D721Med (cell line): ENCODE data around the gene TTC12.

Experiments used
- DNase-seq: peaks from one replicate; pipeline ENCODE4 v3.0.0; 2011; ENCODE audit warnings: low spot score; ENCODE audit not compliant: insufficient read length
- FAIRE-seq: peaks from 2 replicates; lab custom pipeline; 2011; peaks lifted over from hg19 to GRCh38; lab: Jason Lieb, UNC
- TF ChIP-seq, protein P1 (sequence below): IDR thresholded peaks from 2 replicates; pipeline ENCODE4 v1.5.1; 2012; ENCODE audit warnings: mild to moderate bottlenecking, control low read depth; ENCODE audit not compliant: insufficient read depth; ENCODE audit errors: missing control alignments

TTC12 gene

DNA sequence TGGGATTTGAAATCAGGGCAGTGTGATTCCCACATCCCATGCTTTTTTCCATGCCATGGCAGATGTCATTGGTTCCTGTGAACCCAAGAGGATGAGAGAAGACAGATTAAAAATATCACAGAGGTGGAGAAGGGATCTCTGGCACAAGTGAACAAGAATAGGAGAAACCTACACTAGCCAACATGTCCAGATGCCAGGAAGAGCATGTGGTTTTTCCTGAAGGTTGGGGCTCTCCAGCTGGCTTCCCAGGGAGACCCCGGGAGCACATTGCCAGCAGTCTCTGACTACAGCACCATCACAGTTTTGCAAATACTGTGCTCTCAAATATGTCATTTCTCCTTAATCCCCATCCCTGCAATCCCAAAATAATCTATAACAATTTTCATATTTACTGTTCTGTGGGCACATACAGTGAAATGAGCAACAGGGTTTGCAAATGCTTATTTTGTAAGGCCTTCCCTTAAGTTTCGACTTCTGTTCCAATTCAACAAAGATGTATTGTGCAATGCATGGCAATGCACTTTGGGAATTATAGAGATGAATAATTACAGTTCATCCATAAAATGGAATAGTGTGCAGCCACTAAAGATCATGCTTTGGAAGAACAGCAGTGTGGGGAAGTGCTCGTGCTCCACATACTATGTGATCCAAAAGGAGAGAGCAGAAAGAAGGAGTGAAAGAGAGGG, 78.0 kb downstream of the TTC12 start:
- FAIRE-seq (no peak), DNase-seq (no peak)
- TF ChIP-seq, protein P1, sequence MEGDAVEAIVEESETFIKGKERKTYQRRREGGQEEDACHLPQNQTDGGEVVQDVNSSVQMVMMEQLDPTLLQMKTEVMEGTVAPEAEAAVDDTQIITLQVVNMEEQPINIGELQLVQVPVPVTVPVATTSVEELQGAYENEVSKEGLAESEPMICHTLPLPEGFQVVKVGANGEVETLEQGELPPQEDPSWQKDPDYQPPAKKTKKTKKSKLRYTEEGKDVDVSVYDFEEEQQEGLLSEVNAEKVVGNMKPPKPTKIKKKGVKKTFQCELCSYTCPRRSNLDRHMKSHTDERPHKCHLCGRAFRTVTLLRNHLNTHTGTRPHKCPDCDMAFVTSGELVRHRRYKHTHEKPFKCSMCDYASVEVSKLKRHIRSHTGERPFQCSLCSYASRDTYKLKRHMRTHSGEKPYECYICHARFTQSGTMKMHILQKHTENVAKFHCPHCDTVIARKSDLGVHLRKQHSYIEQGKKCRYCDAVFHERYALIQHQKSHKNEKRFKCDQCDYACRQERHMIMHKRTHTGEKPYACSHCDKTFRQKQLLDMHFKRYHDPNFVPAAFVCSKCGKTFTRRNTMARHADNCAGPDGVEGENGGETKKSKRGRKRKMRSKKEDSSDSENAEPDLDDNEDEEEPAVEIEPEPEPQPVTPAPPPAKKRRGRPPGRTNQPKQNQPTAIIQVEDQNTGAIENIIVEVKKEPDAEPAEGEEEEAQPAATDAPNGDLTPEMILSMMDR = no peak

DNA sequence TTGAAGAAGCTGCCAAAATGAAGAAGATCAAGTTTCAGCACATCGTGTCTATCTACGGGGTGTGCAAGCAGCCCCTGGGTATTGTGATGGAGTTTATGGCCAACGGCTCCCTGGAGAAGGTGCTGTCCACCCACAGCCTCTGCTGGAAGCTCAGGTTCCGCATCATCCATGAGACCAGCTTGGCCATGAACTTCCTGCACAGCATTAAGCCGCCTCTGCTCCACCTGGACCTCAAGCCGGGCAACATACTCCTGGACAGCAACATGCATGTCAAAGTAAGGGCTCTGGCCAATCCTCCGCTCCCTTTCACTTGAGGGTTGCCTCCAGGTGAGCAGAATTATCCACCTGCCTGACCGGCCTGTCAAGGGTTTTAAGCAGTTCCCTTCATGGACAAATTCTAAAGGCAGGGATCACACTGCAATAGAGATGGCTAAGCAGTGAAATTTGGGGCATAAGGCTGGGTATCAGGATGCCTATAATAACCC, 79.2 kb downstream of the TTC12 start:
- TF ChIP-seq, protein P1 = no peak
- DNase-seq (no peak), FAIRE-seq (no peak)

DNA sequence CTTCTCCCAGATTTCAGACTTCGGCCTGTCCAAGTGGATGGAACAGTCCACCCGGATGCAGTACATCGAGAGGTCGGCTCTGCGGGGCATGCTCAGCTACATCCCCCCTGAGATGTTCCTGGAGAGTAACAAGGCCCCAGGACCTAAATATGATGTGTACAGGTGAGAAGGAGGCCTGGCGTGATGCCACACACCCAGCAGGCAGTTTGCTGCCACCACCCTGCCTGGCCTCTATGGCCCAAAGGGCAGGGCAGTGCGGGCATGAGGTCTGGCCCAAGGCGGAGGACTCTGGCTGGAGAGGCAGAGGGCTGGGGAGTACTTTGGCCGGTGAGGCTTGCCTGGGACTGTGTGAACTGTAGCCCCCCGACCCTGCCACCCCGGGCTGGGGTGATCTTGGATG, 80.5 kb downstream of the TTC12 start:
- DNase-seq (no peak), FAIRE-seq (no peak)
- TF ChIP-seq, protein P1 = no peak

DNA sequence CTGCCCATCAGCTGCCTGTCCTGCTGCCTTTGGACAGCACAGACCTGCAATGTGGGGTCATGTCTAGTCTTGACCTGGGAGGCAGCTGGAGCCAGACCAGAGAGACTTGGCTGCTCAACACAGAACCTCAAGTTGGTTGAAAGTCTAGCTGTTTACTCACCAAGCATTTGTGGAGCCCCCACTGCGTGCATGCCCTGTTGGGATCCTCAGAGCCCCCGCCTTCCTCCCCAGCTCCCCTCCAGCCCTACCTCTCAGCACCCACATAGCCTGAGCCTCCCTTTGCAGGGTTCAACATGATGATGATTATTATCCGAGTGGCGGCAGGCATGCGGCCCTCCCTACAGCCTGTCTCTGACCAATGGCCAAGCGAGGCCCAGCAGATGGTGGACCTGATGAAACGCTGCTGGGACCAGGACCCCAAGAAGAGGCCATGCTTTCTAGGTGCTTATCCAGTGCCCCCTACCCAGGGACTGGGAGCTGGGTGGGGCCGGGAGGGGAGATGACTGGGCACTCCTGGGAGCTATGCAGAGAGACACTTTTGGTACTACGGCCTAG, 81.5 kb downstream of the TTC12 start:
- DNase-seq = no peak
- TF ChIP-seq, protein P1 = no peak
- no peak for FAIRE-seq

DNA sequence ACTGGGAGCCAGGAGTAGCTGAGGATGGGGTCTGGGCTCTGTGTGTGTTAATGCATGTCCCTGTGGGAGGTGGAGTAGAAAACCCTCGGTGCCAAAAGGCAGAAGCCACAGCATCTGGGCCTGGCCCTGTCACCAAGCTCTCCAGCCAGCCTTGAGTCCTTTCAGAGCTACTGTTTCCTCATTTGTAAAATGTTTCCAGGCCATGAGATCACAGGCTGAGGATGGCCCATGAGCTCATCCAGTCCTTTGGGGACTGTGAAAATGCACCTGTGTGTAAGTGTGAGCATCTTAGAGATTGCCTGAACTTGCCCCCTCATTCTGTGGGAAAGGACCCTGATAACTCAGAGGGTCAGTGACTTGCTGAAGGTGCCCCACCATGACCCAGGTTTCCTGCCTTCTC, 82.3 kb downstream of the TTC12 start:
- TF ChIP-seq, protein P1 = no peak
- FAIRE-seq (no peak), DNase-seq (no peak)

DNA sequence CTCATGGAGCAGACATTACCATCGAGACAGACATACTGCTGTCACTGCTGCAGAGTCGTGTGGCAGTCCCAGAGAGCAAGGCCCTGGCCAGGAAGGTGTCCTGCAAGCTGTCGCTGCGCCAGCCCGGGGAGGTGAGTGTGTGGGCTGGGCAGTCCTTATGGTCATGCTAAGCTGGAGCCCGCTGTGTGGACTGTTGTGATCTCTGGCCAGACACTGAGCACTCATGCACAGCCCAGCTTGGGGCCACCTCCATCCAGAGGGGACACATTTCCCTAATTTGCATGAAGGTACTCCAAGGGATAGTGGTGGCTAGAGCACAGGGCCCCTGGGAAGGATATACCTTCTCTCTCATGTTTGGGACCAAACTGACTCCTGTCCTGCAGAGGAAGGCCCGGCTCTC, 82.8 kb downstream of the TTC12 start:
- TF ChIP-seq, protein P1 = no peak
- DNase-seq = no peak
- FAIRE-seq = no peak

DNA sequence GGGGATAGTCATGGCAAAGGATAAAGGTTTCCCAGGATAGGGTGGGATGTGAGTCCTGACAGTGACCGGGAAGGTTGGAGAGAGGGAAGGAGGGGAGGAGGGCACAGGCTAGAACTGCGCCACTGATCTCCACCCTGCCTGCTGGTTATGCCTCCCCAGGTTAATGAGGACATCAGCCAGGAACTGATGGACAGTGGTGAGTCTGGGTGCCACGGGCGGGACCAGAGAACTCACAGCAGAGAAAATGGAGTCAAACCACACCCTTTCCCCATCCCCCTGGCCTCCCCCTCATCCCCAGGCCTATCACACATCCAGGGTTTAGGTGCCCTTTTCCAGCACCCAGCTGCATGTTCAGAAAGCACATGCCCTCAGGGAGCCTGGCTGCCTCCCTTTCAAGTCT, 83.4 kb downstream of the TTC12 start:
- TF ChIP-seq, protein P1 = no peak
- no peak for FAIRE-seq
- DNase-seq = no peak
